HT1080 (cell line): ENCODE results near the gene SUSD3. TPM values are rescaled to one million over a fixed set of nuclear protein-coding genes. Genes with fewer than 3 reads are reported as not detected.
A peak's percentile ranks its signal among the peaks of the same experiment; 100 is the strongest.

Source experiments
- DNase-seq: peaks from one replicate; pipeline ENCODE4 v3.0.0-alpha.2; 2015; ENCODE audit warnings: low read depth
- total RNA-seq: library from RNA; depleted of rRNA; stranded (reverse); fragments of >200 nt; shearing (Covaris generic); gene quantifications from 2 replicates; pipeline ENCODE4 v1.2.3, GENCODE V29; 2014

SUSD3 gene
- total RNA-seq, 1 experiment from 2014 or later = not detected

DNA sequence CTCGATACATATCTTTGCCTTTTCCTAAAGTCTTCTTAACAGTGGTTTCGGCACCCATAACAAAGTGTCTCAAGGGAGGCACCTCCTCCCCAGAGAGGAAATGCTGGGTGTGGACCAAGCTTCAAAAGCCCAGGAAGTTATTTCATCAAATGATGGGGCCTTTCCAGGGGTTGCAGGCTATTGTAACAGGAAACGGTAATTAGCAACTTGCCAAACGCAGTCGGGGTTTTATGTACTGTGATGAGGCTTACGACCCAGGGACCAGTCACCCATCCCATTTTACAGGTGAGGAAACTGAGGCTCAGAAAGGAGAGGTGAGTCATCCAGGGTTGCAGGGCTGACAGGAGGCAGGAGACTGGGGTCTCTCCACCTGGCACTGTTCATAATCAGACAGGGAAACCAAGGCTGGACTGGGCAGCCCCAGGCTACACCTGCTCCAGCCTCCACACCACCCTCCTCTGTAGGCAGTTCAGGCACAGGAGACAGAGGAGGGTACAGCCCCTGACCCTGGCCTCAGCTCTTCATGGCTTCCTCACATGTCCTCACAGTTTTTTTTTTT lies 30.0 kb upstream of the SUSD3 start:
- DNase-seq = peak; percentile 4

DNA sequence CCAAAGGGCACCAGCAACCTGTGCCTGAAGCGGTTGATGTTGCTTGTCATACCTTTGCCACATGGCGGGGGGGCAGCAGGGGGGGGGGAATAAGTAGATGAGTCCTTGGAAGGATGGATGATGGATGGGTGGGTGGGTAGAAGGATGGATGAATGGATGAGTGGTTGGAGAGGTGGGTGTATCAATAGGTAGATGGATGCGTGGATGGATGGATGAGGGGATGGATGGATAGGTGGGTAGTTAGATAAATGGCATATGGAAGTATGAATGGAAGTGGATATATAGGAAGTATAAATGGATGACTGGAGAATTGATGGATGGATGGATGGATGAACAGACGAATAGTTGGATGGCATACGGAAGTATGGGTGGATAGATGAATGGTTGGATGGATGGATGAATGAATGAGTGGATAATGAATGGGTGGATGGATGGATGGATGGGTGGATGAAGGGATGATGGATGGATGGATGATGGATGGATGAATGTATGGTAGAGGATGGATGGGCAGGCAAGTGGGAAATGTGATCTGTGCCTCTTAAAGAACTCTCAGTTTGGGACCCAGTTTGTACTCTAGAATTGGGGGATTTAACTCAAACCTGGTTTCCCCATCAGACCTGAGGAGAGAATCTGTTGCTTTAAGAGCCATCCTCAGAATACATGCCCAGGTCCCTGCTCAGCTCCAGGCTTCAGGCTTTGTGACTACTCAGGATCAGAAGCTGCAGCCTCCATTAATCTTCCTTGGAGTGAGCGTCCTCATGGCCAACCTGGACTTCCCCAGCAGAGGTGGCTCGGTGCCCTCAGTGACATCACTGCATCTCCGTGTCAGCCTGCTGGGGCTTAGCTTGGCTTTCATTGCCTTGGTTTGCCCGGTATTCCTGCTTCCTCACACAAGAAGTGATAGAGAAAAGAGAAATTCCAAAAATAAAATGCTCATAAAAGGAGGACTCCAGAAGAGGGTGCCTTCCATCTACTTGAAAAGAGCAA lies 27.6 kb upstream of the SUSD3 start:
- no peak for DNase-seq

DNA sequence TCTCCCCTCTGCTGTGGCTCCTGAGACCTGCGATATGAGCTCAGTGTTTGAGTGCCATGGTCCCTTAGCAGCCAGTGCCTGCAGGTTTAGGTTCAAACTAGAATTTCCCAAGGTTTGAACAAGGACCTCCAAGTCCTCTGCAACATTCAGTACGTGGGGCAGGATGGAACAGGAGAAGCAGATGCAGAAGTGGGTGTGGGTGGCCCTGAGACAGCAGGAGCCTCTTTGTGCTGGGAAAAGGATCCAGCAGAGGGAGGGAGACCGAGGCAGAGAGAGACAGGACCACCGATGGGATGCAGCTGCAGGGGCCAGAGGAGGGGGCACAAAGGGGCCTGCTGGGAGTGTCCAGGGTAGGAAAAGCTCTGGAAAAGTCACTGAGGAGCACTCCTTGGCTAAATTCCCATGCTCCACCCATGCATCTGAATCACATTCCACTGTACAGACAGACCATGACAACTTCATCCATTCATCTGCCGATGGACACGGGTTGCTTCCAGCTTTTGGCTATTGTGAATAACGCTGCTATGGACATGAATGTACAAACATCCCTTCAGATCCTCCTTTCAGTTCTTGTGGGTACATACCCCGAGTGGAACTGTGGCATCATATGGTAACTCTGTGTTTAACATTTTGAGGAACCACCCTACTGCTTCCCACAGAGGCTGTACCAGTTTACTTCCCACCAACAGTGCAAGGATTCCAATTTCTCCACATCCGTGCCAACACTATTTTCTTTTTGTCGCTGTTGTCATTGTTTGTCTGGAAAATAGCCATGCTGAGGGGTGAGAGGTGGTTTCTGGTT lies 26.7 kb upstream of the SUSD3 start:
- DNase-seq = no peak

DNA sequence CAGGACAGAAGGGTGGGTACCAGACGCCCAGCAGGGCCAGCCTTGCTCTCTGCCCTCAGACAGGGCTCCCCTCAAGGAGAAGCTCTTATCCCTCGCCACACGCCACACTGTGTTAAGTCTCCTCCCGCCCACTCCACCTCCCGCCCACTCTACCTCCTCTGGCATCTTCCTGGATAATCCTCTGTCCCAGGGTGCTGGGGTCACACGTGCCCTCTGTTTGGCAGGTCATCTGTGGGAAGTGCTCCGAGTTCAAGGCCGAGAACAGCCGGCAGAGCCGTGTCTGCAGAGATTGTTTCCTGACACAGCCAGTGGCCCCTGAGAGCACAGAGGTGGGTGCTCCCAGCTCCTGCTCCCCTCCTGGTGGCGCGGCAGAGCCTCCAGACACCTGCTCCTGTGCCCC lies 26.0 kb upstream of the SUSD3 start:
- no peak for DNase-seq

DNA sequence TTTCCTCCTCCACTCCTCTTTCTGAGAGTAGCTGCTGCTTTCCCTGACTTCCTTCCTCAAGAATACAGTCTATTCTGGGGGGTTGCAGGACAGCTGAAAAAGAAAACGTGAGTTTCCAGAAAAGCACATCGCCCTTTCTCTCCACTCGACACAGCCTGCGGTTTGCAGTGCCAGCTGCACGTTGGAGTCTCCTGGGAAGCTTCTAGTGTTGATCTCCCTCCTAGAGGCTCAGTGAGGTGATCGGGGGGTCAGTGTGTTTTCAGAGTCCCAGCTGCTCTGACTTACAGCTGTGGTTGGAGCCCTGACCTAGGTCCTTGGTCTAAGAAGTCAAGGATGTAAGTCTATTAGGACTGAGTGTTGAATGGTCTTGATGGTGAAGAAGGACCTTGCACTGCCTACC lies 25.0 kb upstream of the SUSD3 start:
- no peak for DNase-seq

DNA sequence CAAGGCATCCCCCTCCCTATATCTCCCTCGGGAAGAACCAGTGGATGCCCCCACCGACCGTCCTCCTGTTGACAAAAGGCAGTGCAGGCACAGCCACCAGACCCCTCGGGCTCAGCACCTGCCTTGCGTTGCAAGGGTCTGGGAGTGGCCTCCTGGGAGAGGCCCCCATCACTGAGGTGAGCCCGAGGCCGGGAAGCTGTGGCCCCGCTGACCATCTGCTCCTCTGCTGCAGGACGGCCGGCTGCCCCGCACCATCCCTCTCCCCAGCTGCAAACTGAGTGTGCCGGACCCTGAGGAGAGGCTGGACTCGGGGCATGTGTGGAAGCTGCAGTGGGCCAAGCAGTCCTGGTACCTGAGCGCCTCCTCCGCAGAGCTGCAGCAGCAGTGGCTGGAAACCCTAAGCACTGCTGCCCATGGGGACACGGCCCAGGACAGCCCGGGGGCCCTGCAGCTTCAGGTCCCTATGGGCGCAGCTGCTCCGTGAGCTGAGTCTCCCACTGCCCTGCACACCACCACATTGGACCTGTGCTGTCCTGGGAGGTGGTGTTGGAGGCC lies 23.3 kb upstream of the SUSD3 start:
- no peak for DNase-seq

DNA sequence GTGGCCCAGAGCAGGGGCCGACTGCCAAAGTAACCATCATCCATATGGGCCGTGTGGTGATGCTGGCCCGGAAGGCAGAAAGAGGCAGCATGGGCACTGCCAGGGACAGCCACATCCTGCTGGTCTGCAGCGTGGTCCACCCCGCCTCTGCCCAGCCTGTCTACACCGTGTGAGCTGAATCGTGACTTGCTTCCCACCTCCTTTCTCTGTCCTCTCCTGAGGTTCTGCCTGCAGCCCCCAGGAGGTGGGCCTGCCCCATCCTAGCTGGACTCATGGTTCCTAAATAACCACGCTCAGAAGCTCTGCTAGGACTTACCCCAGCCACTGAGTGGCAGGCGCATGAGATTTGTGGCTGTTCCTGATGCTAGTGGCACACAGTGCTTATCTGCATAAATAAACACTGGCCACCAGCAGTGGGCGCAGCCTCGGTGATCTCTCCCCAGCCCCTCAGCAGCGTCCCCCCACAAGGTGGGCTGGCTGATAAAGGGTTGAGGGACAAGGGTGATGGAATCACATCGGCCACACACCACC lies 22.6 kb upstream of the SUSD3 start:
- DNase-seq = no peak

DNA sequence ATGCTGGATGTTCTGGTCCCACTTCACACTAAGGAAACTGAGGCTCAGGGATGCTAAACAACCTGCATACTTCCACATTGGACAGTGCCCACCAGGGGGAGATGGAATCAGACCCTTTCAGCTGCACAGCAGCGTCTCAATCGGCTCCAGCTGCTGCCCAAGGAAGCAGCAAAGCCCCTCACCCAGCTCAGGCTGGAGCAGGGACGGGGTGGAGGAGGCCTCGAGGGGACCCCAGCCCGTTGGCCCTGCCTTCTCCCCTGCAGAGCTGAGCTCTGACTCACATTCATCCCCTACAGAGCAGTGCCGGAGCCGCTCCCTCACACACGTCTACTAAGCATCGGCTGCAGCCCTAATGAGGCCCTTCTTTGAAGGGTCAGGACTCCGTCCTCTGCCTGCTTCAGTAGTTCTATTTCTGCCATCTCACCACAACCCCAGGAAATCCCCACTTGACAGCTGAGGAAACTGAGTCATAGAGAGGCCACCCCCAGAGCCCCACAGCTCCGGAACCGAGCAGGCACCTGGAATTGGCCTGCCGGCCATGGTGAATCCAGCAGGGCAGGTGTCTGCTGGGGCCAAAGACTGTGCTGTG lies 21.5 kb upstream of the SUSD3 start:
- no peak for DNase-seq

DNA sequence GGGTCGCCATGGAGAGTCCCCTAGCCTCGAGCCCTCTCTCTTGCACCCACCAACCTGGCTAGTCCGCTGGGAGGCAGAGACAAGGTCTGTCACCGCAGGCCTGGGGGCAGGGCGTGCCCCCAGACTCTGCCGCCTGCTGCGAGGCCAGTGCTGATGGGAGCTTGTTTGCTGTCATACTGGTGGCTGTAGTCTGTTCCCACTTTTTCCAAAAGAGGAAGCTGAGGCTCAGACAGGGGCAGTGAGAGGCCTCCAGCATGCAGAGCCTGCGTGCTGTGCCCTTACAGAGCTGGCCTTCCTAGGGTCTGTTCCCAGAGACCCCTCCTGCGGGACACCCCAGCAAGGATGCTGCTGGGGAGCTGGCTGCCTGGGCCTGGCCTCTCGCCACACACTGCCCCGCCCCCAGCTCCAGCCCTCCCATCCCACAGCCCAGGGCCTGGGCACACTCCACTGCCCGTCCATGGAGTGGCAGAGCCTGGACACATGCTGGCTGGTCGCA lies 21.0 kb upstream of the SUSD3 start:
- DNase-seq = no peak

DNA sequence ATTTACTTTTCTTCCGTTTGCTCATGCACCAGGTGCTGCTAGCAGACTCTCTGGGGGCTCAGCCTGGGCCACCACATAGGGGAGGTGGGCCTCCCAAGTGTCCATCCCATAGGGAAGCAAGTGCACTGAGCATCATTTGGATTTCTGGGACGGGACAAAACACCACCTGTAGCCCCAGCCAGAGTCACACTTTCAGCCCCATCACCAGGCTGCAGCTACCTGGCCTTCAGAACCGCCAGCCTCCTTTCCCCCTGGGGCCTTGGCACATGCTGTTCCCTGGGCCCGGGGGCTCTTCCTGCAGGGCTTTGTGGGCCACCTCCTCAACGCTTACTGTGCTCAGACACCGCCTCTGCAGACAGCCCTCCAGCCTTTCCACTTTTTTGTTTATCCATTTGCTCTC lies 19.6 kb upstream of the SUSD3 start:
- DNase-seq = no peak

DNA sequence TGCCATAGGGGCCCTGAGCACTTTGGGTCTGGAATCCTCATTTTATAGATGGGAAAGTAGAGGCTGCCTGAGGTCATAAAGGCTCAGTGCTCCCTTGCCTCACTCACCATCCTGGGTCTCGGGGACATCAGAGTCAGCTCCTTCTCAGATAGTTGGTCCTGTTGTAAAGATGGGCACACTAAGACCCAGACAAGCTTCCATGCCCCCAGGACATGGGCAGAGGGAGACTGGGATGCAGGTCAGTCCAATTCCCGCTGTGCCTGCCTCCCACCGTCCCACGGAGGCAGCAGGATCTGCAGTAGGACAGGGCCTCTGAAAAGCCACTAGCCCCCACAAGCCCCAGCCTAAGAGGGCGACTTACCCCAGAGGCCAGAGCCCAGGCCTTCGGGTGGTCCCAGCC lies 19.0 kb upstream of the SUSD3 start:
- DNase-seq = no peak

DNA sequence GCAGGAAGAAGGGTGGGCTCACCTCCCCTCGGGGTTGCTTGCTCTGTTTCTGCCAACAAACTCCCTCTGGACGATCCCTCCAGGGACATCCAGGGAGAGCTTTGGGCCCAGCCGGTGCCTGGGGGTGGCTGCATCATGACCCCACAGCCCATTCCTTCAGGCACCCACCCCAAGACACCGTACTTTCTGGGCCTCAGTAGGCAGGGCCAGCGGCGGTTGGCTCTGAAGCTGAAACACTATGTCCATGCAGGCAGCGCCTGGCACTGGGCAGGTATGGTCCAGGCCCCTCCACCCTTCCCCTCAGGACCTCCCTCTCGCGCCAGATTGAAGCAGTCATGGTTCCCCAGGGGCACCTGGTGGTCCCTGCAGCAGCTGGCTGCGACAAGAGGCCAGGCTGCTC lies 18.5 kb upstream of the SUSD3 start:
- no peak for DNase-seq

DNA sequence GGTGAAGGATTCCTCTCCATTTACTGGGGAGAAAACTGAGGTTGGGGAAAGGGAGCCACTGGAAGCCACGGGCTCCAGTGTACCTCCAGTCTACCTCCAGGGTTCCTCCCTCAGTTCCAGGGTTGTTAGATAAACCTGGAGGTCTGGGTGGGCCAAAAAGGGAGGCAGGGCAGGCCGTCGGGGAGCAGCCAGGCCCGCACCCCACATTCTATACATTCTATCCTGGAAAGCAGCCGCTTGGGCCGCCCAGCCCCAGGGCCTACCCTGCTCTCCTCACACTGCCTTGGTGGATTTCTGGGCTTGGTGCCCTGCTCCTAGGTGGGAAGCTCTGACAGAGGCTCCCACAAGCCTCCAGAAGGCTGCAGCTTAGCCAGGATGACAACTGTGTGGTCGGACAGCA lies 18.1 kb upstream of the SUSD3 start:
- no peak for DNase-seq

DNA sequence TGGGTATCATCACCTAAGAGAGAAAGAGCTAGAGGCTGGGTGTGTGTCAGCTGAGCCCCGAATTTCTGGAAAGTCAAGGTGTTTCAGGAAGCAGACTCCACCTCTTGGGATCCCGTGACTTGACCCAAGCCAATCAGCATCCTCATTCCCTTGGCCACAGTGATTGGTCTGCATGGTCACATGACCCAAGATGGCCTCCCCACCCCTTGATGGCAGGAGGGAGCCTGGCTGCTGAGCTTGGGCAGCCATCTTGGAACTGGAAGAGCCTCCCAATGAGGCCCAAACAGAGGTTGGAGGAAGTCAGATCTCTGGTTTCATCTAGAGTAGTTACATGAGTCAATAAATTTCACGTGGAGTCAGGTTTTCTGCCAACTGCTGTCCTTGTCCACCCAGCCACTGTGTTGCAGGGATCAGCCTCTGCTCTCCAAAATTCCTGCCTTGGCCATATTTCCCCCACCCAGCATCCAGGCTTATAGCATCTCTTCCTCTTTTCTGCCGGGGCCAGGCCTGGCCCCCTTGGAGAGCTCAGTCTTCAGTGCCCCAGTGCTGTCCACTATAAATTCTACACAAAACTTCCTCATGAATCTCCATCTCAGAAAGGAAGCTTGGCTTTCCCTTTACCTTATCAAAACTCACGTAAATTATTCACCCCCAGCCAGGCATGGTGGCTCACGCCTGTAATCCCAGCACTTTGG lies 17.2 kb upstream of the SUSD3 start:
- peak; percentile 33 for DNase-seq

DNA sequence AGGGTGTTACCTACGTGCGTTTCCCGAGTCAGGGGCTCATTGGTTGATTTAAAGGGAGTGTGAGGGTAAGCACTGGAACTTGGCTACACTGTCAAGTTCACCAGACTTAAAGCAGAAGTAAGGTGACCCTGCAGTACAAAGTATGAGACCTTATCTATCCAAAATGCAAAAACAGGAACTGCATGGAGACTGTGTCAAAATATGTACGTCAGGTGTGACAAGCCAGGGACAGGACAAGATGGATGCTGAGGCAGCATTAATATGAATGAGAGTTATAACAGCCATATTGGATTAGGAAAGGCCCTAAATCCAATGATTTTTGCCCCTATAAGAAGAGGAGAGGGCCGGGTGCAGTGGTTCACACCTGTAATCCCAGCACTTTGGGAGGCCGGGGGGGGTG lies 15.4 kb upstream of the SUSD3 start:
- no peak for DNase-seq

DNA sequence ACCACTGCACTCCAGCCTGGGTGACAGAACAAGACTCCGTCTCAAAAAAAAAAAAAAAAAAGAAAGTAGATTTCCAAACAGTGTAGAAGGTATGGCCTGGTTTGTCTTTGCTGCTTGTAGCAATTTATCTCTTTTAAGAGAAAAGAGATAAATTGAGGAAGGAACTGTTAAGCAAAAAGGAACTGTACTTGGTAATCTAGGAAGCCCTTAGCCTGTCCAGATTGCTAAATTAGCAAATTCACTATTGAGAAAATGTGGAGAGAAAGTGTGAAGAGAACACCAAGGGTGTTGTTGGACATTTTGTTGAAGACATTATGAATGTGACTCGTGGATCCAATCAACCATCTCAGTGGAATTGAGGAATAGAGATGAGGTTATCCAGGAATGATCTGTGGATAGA lies 13.0 kb upstream of the SUSD3 start:
- no peak for DNase-seq

DNA sequence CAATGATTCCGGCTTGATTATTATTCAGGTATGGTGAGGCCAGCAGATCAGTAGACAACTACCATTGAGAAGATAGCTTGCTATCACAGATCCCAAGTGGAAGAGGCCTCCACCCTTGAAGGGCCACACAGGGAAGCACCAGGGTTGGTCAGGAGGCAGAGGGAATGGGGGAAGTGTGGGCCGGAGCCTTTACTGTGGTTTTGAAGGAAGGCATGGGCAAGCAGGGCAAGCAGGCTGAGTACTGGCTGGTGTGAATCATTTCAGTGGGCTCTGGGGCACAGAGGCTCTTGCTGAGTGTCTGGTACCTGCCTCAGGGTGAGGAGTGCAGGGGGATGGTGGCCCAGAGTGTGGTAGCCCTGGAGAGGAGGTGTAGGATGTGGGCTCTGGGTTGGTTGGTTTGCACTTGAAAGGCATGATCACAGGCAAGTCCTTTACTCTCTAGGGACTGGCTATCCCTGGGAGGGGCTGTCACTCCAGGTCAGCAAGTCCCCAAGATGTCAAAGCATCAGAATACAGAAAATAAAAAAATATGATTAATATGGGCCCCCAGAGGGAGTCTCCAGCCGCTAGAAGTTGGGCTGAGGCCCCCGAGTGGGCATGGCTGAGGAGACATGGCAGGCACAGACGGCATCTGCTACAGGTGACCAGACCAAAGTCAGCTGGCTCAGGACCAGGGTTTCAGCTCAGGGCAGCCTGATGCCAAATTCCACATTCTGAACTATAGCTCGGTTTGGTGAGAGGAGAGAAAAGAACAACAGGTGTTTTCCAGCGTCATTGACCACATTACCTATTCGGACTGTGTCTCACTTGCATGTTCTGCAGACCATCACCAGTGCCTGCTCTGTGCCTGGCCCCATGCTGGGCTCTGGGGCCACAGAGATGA lies 9.7 kb upstream of the SUSD3 start:
- no peak for DNase-seq

DNA sequence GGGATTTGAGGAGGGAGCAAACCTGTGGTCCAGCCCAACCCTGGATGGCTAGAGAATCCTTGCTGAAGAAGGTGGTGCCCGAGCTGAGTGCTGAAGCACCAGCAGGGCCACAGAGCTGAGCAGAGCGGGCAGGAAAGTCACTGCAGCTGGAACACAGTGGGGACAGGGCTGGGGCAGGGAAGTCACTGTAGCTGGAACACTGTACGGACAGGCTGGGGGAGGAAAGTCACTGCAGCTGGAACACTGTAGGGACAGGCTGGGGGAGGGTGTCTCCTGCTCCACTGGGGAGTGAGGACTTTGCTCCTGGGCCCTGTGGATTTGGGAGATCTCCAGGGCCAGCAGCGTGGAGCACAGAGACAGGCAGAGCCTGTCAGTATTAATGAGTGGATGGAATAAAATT lies 9.0 kb upstream of the SUSD3 start:
- no peak for DNase-seq

DNA sequence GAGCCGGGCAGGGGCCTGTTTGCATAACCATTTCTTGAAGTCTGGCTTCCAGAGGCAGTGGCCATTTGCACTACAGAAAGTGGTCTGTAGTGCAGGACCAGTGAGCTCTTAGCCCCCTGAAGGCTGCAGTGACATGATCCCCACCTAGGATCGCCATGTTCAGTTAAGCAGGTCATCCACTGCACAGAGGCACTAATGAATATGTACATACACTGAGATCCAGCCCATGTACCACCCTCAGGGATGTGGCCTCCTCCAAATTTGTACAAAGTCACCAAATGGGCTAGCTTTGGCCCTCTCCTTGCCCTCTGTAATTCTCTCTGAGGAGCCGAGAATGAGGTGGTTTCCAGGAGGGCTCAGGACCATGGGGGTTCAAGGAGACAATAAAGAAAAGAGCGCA lies 8.3 kb upstream of the SUSD3 start:
- DNase-seq = no peak
